GF-D8 (cell line): ENCODE results near the gene DBR1.

Source experiments
- DNase-seq: peaks from one replicate; lab custom pipeline; 2025; lab: John Stamatoyannopoulos, UW

Gene DBR1

DNA sequence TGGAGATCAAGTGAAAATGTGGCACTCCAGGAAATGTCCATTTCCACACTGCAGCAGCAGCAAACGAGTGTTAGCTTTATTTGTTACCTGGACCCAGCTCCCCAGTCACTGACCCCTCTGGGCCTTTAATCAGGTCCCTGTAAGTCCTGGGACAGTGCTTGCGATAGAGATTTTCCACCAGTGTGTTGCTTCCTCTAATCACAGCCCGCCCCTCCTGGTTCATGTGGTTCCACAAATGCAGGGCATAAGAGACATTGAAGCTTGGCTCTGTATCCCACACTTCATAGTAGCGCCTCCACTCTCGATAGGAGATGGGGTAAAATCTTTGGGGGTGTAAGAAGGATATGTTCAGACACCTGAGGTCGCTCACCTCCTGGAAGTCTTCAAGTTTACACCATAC is 50.5 kb downstream of the DBR1 start:
- no peak for DNase-seq

DNA sequence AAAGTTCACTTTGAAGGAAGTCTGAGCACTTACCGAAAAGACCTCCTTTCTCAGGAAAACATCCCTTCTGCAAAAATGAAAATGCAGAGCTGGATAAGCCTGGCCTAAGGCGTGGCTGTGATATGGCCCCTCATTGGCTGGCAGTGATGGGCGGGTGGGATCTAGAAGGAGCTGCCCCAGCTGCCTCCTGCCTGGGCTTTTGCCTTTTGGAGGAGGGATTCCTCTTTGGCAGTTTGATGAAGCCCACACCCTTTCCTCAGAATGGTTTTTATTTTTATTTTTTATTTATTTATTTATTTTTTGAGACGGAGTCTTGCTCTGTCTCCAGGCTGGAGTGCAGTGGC is 55.3 kb downstream of the DBR1 start:
- no peak for DNase-seq

DNA sequence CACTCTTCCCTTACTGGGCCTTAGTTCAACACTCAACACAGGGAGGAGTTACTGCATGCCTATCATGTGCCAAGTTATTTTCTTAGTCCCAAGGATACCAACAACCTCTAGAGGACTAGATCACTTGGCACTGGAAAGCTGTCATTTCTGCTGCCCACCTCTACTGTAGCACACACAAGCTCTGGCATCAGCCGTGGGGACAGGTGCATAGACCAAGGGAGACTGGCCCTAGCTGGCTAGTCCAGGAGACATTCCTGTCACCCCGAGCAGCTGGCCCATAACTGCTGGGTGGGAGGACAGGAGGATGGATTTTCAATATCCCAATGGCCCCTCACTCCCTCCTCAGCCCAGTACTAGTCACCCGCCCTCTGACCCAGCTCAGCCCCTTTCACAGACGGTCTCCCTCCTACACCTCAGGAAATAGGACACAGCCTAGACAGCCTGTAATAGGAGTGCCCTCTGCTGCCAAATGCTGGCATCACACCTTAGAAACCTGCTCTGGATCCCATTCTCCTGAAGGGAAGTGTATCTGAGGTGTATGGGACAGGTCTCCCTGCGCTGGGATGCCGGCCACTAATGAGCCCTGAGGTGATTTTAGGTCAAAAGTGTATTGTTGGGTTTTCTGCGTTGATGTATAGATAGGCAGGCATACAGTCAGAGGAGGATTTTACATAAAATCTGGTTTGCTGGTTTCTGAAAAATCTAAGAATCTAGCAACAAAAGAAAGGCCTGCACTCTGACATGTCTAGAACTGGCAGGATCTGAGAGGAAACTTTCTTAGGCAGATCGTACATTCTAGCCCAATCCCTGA is 55.9 kb downstream of the DBR1 start:
- DNase-seq: peak; percentile 13

DNA sequence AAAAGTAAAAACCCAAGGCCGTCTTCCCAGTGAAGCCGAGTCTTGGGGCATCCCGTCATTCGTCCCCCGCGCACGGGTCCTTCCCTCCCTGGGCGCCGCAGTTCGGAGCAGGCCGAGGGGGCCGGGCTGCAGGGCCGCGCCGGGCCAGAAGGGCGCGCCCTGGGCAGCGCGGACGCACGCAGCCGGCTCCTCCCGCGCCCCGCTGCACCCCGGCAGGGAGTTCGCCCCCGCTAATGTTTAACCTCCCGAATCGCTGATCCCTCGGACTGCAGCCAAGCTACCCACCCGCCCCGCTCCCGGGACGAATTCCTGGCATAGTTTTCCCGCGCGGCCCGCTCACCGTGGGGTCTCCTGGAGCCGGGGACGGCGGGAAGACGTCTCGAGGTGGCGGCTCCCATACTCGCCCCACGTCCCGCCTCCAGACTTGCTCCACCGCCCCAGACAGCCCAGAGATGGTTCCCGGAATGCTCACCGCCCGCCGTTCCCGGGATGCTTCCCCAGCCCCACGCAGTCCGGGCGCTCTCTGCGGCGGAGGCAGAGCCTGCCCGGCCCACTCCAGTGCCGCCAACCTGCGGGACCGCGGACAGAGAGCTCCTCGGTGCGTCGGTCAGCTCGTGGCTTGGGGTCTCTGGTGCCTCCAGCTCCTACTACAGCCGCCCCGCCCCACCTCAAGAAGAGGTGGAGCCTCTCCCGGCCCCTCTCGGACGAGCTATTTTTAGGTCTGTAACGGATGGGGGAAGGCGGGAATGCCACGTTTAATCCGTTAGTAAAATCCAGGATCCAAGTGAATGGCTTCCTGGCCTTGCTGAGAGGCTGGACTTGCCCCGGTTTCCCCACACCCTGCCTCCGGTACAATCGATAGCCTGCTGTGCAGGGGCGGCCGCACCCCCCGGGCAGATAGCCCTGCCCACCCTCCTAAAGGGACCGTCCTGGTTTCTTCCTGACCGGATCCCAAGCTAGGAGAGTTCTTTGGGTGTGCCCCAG is 59.4 kb downstream of the DBR1 start, which contains the start of gene DZIP1L:
Gene DZIP1L, minus strand, starts transcription at position 621 of the 984 bp plus-strand sequence. CDS start 11,637 bp downstream, outside the sequence.
- DNase-seq: peak; percentile 24

GRCh38 chr3:138114431-138114918 is 60.2 kb downstream of the DBR1 start:
- DNase-seq: no peak

- DNase-seq: no peak
Measured at GRCh38 chr3:138113326-138113725, 61.4 kb downstream of the DBR1 start.

DNA sequence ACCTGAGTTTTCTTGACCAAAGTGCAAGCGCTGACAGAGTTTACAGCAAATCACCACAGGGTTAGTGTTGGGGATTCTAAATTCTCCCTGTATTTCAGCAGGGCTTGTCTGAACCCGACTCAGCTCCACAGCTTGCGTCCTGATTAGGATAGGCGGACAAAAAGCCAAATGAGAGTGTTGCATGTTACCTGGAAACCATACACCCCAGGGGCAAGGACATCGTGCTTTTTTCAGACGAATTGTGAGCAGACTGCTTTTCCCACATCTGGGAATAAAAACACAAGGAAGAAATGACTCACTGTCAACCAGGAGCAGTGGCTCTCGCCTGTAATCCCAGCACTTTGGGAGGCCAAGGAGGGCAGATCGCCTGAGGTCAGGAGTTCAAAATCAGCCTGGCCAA is 62.4 kb downstream of the DBR1 start:
- DNase-seq: no peak
